Limb (tissue), 2 donors: ENCODE data around the gene LAMA5.

Source experiments
- DNase-seq, 2 donors: peaks; one replicate each; pipeline ENCODE4 v3.0.0-alpha.2; 2016; ENCODE audit errors: extremely low spot score in 2 of 2

Gene LAMA5

DNA sequence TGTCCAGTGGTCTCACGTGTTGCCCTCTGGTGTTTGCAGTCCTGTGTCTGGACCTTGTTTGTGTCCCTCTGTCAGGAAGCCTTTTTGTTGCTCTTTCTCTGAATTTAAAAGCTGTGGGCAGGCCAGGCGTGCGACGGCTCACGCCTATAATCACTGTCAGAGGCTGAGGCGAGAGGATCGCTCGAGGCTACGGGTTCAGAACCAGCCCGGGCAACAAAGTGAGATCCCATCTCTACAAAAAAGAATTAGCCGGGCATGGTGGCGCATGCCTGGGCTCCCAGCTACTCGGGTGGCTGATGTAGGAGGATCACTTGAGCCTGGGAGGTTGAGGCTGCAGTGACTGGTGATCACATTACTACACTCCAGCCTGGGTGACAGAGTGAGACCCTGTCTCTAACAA is 100.3 kb downstream of the LAMA5 start:
- DNase-seq, result no peak

DNA sequence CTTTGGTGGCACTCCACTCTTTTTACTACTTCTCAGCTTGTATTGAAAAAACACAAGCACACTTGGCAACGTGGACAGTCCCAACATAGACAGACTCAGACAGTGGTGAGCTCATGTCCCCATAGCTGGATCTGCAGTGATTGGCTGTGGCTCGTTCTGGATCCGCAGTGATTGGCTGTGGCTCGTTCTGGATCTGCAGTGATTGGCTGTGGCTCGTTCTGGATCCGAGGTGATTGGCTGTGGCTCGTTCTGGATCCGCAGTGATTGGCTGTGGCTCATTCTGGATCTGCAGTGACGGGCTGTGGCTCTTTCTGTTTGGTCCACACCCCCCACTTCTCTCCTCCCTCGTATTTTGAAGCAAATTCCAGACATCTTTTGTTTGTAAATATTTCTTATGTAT is 100.8 kb downstream of the LAMA5 start:
- DNase-seq, result no peak

- no peak for DNase-seq
These were observed 101.7 kb downstream of the LAMA5 start for GRCh38 chr20:62265365-62265764.

- DNase-seq, result no peak
These were observed 103.7 kb downstream of the LAMA5 start for GRCh38 chr20:62263396-62263795.

GRCh38 chr20:62262064-62262463 is 105.0 kb downstream of the LAMA5 start:
- no peak for DNase-seq

- DNase-seq, result no peak
These were observed 107.9 kb downstream of the LAMA5 start for GRCh38 chr20:62259294-62259565.
